ENCODE data around the gene LBHD2. TPM values are rescaled to one million over a fixed set of nuclear protein-coding genes. Genes with fewer than 3 reads are reported as not detected.

The LBHD2 gene
- total RNA-seq, 1 donor from 2014 or later, result not detected

- DNase-seq, result no peak
Observed at GRCh38 chr14:103068351-103069073, 15.5 kb upstream of the LBHD2 start.

GRCh38 chr14:103070263-103070885 lies 13.6 kb upstream of the LBHD2 start:
- no peak for DNase-seq

DNA sequence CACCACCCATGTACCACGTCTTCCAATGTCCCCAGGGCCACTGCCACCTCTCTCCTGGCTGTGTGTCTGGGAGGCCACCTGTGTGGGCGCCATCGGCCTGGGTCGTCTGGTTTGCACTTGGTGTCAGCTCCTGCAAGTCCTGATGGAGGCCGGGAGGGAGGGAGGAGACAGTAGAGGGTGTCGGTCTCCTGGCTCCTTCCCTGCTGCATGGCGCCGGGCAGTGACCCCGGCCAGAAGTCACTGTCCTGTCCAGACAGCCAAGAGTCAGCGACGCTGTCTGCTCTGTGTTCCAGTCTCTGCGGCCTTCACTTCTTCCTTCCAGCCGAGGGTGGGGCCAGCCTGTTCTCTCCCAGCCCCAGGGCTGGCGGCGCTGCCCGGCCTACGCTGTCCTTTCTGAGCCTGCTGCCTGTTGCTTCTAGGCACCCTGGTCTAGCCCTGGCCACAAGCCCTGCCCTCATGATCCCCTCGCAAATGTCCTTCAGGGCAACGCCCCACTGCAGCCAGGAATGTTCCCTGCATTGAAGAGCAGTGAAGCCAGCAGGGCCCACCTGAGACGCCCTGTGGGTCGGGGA lies 13.0 kb upstream of the LBHD2 start:
- DNase-seq, result no peak

DNA sequence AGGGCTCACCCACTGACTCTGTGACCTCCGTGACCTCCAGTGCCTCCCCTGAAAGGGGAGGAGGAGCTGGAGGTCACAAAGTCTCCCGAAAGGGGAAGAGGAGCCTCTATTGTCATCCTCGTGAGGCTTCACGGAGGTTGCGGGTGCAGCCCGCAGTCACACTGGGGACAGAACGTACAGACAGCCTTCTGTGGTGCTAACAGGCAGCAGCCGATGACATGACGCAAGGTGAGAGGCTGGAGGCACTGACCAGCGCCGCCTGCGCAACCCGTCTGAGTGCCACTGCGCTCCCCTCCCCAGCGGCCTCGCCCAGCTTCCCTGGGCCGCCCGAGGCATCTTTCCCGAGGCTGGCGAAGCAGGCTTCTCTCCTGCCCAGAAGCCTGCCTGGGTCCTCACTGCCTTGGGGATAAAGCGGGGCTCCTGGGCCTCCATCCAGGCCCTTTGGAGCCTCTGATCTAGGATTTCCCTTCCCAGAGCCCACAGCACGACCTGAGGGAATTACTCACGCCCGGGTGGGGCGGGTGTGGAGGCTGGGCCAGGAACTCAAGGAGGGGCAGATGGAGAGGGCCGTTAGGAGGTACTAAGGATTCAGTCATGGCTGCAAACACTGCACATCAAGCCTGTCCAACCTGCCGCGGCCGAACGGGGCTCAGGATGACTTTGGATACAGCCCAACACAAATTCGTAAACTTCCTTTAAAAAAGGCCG lies 12.3 kb upstream of the LBHD2 start:
- no peak for DNase-seq

DNA sequence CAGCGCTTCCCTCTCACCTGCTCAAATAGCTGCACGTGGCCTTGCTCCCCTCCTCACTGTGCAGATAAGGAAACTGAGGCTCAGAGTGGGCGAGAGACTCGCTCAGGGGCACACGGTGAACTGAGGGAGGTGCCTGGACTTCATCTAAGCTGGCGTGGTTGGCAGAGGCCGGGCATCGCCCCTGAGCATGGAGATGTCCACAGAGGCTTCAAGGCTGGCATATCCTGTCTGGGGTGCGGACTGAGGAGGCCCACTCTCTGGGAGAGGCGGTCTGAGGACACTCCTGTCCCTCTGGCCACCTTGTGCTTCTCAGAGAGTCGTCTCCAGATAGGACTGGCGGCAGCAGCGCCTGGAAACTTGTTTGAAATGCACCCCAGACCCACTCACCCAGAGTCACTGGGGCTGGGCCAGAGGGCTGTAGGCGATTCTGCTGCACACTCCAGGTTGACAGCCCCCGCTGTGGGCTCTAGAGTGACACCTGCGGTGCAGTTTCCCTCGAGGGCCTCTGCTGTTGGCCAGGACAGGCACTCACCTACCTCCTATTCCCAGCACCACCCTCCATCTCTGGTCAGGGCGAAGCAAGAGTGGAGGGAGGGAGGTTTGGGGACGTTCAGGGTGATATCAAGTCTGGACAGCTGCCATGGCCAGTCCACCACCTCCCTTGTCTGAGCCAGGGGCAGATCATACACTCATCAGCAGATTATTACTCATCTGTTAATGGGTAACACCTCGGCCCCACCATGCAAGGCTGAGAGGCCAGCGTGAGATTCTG lies 11.2 kb upstream of the LBHD2 start:
- DNase-seq, result no peak

GRCh38 chr14:103073367-103073875 lies 10.6 kb upstream of the LBHD2 start:
- DNase-seq, result no peak

DNA sequence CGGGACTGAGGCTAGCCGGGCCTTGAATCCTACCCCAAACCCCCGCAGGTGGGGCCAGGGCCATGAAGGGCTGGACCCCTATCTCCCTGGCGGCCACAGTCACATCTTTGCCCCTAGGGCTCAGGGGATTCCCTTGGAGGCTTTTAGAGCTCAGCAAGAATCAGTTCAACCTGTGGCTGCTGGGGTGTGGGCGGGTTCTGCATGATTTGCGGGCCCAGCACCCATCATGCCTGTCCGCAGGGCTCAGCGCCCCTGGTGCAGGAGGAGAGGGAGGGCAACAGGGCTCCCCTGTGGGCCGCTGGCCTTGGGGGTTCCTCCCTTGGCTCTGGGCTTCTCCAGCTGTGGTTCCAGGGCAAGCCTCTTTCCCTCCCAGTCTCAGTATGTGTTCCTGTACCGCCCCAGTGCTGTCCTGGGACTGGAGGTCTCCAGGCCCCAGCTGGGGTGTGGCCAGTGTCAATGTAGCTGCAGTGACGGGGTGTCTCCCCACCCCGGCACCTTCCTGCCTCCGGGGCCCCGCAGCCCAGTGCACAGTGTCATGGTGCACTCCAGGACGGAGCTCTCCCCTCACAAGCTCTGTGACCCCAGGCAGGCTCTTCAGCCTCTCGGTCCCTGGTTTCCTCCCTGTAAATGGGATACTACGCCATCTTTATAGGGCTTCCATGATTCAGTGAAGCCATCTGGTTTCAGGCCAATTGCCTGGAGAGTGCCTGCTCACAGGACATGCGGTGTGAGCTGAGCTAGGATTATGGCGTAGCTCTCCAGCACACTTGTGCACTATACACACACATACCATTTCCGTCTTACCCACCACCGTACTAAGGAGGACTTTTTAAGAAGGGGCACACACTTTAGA lies 9.9 kb upstream of the LBHD2 start:
- no peak for DNase-seq

GRCh38 chr14:103074729-103075367 lies 9.2 kb upstream of the LBHD2 start:
- DNase-seq, result peak; percentile 27

GRCh38 chr14:103078420-103078749 lies 5.6 kb upstream of the LBHD2 start:
- DNase-seq, result peak; percentile 88

GRCh38 chr14:103078860-103079587 lies 5.0 kb upstream of the LBHD2 start:
- no peak for DNase-seq

DNA sequence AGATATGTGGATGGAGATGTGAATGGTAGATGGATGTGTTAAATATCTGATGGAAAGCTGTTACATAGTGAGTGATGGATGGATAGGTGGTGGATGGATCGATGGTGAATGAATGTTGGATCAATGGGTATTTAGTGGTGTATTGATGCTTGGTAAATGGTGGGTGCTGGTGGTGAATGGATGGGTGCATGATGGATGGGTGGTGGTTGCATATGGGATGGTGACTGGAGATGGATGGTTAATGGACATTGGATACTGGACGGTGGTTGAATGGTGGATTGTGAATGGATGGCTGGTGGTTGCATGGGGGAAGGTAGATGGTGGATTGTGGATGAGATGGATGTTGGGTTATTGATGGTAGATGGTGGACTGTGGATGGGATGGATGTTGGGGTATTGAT lies 2.1 kb upstream of the LBHD2 start:
- DNase-seq, result no peak

DNA sequence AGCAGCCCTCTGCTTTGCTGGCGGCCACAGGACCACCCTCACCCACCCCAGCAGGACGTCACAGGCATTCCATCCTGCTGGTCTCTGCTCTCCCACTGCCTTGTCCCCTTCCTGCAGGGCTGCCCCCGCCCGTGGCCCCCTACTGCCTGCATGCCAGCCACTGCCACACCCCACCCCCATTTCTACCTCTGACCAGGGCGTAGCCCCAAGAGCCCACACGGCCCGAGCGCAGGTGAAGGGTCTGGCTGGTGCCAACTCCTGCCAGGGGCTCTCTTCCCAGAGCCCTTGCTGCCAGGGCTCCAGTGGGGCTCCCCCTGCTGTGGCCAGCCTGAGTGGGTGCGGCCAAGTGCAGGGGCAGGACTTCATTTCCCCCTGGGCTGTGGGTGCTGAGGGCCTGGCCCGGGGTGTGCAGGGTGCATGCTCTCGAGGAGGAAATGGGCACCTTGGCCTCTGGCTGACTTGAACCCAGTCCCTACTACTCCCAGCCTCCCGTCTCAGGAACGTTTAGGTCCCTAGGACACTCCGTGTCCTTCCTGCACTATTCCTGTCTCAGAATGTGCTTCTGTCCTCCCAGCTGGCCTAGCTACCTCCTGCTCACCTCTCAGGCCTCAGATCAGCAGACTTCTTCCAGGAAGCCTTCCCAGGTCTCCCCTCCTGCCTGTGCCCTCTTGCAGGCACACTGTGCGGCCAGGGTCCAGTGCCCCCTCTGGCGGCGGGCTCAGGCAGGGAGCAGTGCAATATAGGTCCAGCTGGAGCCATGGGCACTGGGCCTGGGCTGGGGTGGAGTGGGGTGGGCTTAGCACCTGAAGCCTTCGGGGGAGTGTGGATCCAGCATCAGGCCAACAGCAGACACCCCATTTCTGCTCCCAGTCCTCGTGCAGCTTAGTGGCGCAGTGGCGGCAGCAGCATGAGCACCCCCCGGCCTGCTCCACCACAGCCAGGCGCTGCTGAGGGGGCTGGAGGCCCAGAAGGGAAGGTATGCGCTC lies 1.4 kb downstream of the LBHD2 start:
- no peak for DNase-seq

DNA sequence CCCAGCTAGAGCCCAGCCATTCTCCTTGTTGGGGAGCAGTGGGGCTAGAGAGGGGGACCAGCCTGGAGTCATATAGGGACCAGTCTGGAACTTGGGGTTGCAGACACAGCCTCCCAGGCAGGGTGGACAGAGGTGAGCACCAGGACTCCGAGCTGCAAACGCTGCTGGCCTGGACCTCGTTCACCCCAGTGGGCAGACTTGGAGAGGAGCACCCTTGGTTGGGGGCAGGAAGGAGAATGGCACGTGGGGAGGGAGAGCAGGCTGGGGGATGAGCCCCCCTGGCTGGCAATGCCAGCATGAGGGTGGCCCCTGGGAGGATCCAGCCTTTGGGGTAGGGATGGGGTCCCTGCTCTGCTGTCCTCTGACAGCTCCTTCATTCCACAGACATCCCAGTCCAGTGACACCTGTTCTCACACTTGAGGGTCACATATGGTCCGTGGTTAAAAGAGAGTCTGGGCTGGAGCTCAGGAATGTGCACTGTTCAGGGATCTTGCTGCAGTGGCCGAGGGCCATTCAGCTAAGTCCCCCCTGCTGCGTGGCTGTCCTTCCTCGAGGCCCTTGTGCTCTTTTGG lies 2.8 kb downstream of the LBHD2 start:
- DNase-seq, result no peak

GRCh38 chr14:103087343-103087835 lies 3.4 kb downstream of the LBHD2 start:
- DNase-seq, result no peak

DNA sequence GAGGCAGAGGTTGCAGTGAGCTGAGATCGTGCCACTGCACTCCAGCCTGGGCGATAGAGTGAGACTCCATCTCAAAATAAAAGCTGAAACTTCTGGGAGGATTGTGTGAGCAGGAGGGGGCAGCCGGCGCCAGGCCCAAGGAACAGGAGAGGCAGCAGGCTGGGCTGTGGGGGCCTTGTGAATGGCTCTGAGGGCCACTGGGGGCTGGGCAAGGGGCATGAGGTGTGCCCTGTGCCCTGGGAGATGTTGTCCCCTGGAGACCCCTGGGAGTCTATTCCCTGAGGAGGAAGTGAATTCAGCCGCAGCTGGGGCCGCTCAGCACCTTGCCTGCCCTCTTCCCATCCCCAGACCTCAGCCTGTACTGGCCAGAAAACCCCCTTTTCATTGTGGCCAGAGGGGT lies 4.9 kb downstream of the LBHD2 start:
- no peak for DNase-seq

DNA sequence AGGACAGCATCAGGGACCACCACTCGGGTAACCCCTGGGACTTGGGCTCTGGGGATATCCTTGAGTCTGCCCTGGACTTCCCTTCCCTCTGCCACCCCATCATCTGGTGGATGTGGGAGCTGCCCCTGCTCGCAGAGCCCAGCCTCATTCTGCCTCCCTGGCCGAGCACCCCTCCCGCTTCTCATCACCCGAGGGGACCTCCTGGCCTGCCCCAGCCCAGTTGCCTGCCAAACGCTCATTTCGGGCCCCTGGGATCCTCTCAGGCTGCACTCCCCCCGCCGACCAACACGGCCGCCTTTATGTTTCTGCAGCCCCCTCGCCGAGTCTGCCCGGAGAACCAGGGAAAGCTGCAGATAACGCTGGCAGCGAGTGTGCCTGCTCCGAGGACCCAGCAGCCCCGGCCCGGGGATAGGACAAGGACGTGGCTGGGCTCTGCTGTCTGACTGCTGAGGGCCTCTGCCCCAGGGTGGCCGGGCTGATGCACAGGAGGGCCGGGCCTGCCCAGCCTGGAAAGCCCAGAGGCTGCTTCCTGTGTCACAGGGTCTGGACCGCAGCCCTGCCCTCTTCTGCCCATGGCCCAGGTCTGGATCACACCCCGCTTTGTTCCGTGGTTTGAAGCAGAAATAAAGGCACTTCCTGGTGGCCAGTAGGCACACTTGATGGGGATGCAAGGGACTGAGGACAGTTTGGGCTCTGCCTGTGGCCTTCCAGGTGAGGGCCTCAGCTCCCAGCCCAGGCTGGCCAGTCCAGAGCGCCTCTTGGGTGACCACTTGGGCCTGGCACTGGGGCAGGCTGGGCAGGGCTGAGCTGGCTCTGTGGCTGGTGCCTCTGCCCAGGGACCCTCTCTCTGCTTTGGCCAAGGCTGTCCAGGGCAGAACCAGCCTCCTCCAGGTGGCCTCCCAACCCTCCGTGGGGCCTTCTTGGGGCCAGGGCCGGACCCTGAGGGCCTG lies 5.7 kb downstream of the LBHD2 start:
- DNase-seq, result no peak

DNA sequence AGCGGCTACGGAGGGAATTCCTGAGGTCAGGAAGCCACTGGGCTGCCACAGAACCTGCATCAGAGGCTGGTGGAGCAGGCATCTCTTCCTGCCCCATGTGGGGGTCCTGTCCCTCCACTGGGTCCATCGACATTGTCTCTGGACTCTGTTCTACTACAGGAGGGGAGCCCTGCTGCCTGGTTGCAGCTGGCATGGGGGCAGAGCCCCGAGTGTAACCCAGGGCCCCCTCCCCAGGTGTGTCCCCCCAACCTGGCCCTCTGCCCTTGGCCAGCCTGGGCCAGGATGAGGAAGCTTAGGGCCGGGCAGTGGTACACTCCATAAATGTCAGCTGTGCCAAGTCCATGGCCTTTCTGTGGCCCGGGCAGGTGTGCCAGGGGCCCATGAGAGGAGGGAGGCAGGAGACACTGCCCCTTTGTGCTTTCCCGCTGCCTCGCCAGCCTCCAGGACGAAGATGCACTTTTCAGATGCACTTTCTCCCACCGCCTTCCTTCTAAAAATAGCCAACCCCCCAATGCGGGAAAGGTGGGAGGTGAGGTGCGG lies 6.5 kb downstream of the LBHD2 start:
- DNase-seq, result no peak
